Measurements from ENCODE around the gene C11orf86.

- TF ChIP-seq CTCF (conservative IDR thresholded peaks at IDR 0.05; ENCODE audit: low read length) (no peak), EZH2phosphoT487 (IDR thresholded peaks at IDR 0.05; ENCODE audit: borderline replicate concordance) (no peak)
Measured at GRCh38 chr11:66981976-66982578, 7.0 kb downstream of the C11orf86 start.

Measured in Loucy (cell line).